Stomach (tissue), 9 donors: ENCODE results near the gene ATP6V0C. TPM values are rescaled to one million over a fixed set of nuclear protein-coding genes. Genes with fewer than 3 reads are reported as not detected.

ENCODE experiments used
- DNase-seq, 2 donors: peaks; one replicate each; pipeline versions ENCODE4 v3.0.0 to v3.0.0-alpha.2; 2013 to 2019
- H3K27ac ChIP-seq, 5 donors: fragments of 200-600 bp in 4 of 5; sonication (generic) in 4 of 5; one replicate each; pipeline ENCODE4 v1.5.1; 2013 to 2019; ENCODE audit warnings: mild to moderate bottlenecking in 1 of 5, moderate library complexity in 1 of 5
- H3K27me3 ChIP-seq, 3 donors: fragments of 200-600 bp; sonication (generic); one replicate each; pipeline ENCODE4 v1.5.1; 2017 to 2019; ENCODE audit warnings: mixed run types in 1 of 3
- H3K36me3 ChIP-seq, 4 donors: fragments of 200-600 bp; sonication (generic); 1 replicate in 3 of 4; 2 replicates in 1 of 4; pipeline ENCODE4 v1.5.1; 2016 to 2019
- H3K4me1 ChIP-seq, 4 donors: fragments of 200-600 bp; sonication (generic); one replicate each; pipeline ENCODE4 v1.5.1; 2016 to 2019
- H3K4me3 ChIP-seq, 4 donors: fragments of 200-600 bp; sonication (generic) in 3 of 4; one replicate each; pipeline ENCODE4 v1.5.1; 2016 to 2019; ENCODE audit warnings: mild to moderate bottlenecking in 1 of 4
- H3K9me3 ChIP-seq, 4 donors: fragments of 200-600 bp; sonication (generic); one replicate each; pipeline ENCODE4 v1.5.1; 2016 to 2019
- CTCF ChIP-seq, 7 experiments: fragments of 450-650 bp in 4 of 7; fragments of 200-600 bp in 3 of 7; sonication (generic) in 3 of 7; IDR thresholded peaks; one replicate each; pipeline ENCODE4 v1.5.1; 2016 to 2019; ENCODE audit warnings: antibody characterized with exemption in 7 of 7, control low read depth in 2 of 7, mild to moderate bottlenecking in 1 of 7
- EP300 ChIP-seq: sonication (generic); formaldehyde crosslinking; IDR thresholded peaks from one replicate; pipeline ENCODE4 v1.6.1; 2017; ENCODE audit warnings: antibody characterized with exemption
- POLR2A ChIP-seq, 4 donors: fragments of 450-650 bp; IDR thresholded peaks; one replicate each; pipeline ENCODE4 v1.6.1; 2016; ENCODE audit warnings: antibody characterized with exemption in 4 of 4, control low read depth in 2 of 4, mild to moderate bottlenecking in 1 of 4, moderate library complexity in 1 of 4
- POLR2AphosphoS5 ChIP-seq, 3 donors: sonication (generic); formaldehyde crosslinking; IDR thresholded peaks; one replicate each; pipeline ENCODE4 v1.6.1; 2016; ENCODE audit warnings: antibody characterized with exemption in 3 of 3
- WGBS, 5 donors: extraction: QIAGEN DNeasy Blood & Tissue Kit in 3 of 5; methylation state at CpG; one replicate each; pipeline versions ENCODE4 v1.1.5 to v1.1.7; 2013 to 2018; 5-methylcytosine and 5-hydroxymethylcytosine counted together
- intact Hi-C: fragments of 100-400 bp; cut with DNase I; formaldehyde crosslinking; loops from one replicate; pipeline ENCODE4 v1.15.1; 2023; ENCODE audit warnings: low total_unique reads
- polyA plus RNA-seq, 3 donors: library from polyadenylated mRNA; stranded (reverse); fragments of 200-250 nt; gene quantifications; one replicate each; pipeline ENCODE4 v1.2.3, GENCODE V29; 2013
- total RNA-seq, 5 donors: library from RNA; depleted of rRNA; stranded (reverse); fragments of >200 nt; gene quantifications; one replicate each; pipeline versions ENCODE4 v1.1.0 to v1.2.3, GENCODE V29; 2014 to 2016
- donor health status: healthy with polysubstance abuse.
- donor health status: Bipolar disorder and iron deficiency.
- donor health status: healthy.

Gene ATP6V0C
- total and polyA plus RNA-seq, 8 donors = 8.1 to 169 (median 75.3) TPM

GRCh38 chr16:2481676-2482075 is 32.1 kb upstream of the ATP6V0C start:
- Histone ChIP-seq H3K9me3 (no peaks in the 10 kb centered on the region), H3K36me3 (peaks cover 0 to 11% (median 4%) of the 10 kb centered on the region in 4 donors), H3K4me3 (no peak overlapping the region), H3K27ac (peak overlapping the region in 1 of 5 donors; percentile 14), H3K27me3 (no peaks in the 10 kb centered on the region), H3K4me1 (peaks cover 18 to 62% (median 47%) of the 10 kb centered on the region in 4 donors)
- 58 to 80% (median 63%) methylated on average over 7 of the region's 7 CpGs for WGBS, 5 donors
- intact Hi-C loops = no loop called here
- DNase-seq = no peak
- TF ChIP-seq POLR2AphosphoS5 (IDR thresholded peaks at IDR 0.05) (no peak), CTCF (IDR thresholded peaks at IDR 0.05) (no peak), EP300 (no peak)

DNA sequence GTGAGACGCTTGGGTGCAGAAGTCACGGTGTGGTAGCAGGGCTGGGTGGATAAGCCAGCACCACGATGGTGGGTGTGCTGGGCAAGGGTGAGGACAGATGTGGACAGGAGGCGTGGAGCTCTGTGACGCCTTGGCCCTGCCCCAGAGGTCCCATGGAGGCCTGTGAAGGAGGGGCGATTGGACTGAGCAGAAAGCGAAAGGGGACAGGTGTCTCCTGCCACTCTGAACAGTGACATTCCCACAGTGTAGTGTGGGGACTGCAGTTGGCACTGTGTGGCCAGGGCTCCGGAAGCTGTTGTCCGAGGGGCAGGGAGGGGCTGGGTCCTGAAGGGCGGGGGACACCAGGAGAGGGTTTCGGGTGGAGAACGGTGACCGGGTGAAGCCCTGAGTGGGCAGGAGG is 31.5 kb upstream of the ATP6V0C start:
- Histone ChIP-seq H3K36me3 (peaks cover 0 to 12% (median 4%) of the 10 kb centered on the region in 4 donors), H3K9me3 (no peaks in the 10 kb centered on the region), H3K4me1 (peaks cover 18 to 62% (median 48%) of the 10 kb centered on the region in 4 donors), H3K27ac (peak overlapping the region in 3 of 5 donors; percentile 22 to 80 (median 73)), H3K4me3 (no peak overlapping the region), H3K27me3 (no peaks in the 10 kb centered on the region)
- no peak for DNase-seq
- TF ChIP-seq POLR2A (IDR thresholded peaks at IDR 0.05) (no peak), POLR2AphosphoS5 (IDR thresholded peaks at IDR 0.05) (no peak), EP300 (no peak), CTCF (IDR thresholded peaks at IDR 0.05) (no peak)
- intact Hi-C loops = no loop called here
- WGBS, 5 donors = 76 to 84% (median 81%) methylated on average over 13 of the region's 13 CpGs

DNA sequence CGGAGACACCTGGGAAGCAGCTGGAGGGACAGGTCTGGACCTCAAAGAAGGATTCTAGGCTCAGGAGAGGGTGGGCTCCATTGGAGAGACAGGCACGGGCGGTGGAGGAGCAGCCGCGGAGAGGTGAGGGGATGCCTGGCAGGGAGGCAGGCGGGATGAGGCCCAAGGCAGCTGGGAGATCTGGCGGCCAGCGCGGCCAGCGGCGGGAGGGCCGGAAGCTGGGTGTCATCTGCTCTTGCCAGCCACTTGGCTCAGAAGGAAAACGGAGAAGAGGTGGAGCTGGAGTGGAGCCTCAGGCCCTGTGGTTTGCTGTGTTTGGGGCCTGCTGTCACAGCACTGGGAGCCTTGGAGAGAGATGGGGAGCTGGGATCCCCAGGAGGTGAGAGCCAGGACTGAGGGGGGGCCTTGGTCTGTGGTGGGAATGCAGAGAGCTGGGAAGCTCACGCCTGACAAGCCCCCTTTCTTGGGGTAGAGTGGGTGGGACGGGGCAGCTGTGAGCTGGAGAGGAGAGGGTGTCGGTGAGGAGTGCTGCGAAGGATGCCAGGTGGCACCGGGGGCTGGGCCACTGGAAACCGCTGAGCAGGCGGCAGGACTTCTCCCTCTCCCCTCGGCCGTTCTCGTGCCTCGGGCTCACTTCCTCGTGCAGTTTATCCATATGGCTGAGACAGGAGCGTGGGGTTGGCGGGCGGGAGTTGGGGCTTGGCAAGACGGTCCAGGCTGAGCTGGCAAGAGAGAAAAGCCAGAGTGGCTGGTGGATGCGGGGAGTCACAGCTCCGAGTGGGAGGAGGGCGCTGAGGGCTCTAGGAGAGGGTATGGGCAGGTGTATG is 30.8 kb upstream of the ATP6V0C start:
- intact Hi-C loops = no loop called here
- Histone ChIP-seq H3K9me3 (no peaks in the 10 kb centered on the region), H3K4me3 (peak overlapping the region; percentile 9 to 17 (median 10)), H3K36me3 (peaks cover 0 to 12% (median 4%) of the 10 kb centered on the region in 4 donors), H3K27me3 (no peaks in the 10 kb centered on the region), H3K27ac (peak overlapping the region in 4 of 5 donors; percentile 22 to 80 (median 60)), H3K4me1 (peaks cover 24 to 63% (median 44%) of the 10 kb centered on the region in 4 donors)
- TF ChIP-seq POLR2AphosphoS5 (IDR thresholded peaks at IDR 0.05) = no peak
- no peak for TF ChIP-seq CTCF (IDR thresholded peaks at IDR 0.05)
- TF ChIP-seq POLR2A (IDR thresholded peaks at IDR 0.05) = no peak
- TF ChIP-seq EP300 = no peak
- DNase-seq = peak in 1 of 2 donors; percentile 78
- WGBS, 5 donors = 60 to 74% (median 67%) methylated on average over 31 to 32 of the region's 32 CpGs

DNA sequence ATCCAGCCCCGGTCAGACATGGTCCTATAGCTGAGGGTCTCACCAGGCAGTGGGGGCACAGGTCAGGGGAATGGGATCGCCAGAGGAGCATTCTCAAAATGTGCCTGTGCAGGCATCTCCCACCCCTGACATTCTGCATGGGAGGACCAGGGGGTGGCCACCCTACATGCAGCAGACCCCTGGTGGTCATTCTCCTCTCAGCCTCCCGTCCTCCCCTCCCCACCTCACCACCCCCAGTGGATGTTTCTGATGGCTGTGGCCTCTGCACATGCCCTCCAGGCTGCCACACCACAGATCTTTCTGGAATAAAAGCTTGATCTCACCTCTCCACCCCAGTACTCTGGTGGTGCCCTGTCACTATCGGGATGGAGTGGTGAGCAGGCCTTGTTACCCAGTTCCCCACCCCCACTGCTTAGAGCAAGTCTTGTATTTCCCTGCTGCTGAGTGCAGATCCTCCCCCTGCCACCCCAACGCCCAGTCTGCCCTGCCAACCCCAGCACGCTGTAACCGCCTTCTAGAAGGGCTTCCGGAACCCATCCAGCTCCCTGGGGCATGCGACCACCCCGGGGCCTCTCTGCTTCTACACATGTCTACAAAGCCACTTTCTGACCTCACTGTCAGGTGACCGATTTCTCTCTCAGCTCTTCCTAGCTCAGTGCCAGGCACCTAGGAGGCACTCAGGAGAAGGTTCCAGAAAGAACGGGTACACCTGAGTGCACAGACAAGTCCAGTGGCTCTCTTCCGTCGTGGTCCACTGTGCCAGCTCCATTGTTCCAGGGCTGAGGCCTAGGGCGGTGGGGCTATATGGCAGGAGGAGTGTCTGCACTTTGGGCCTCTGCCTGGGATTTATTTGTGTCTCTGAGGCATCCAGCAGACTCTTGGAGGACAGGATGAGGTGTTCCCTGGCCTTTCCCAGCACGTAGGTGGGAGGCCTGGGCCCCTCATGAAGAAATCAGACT is 29.5 kb upstream of the ATP6V0C start:
- WGBS, 5 donors = 89 to 93% (median 91%) methylated on average over 15 to 16 of the region's 16 CpGs
- TF ChIP-seq CTCF (IDR thresholded peaks at IDR 0.05) = no peak
- no peak for TF ChIP-seq POLR2A (IDR thresholded peaks at IDR 0.05)
- no peak for TF ChIP-seq EP300
- no peak for TF ChIP-seq POLR2AphosphoS5 (IDR thresholded peaks at IDR 0.05)
- no peaks in the 10 kb centered on the region for H3K27me3 ChIP-seq
- intact Hi-C loops = no loop called here
- H3K4me3 ChIP-seq = no peak overlapping the region
- no peak for DNase-seq
- H3K27ac ChIP-seq = peak overlapping the region in 1 of 5 donors; percentile 80
- H3K9me3 ChIP-seq = no peaks in the 10 kb centered on the region
- H3K36me3 ChIP-seq = peaks cover 0 to 12% (median 3%) of the 10 kb centered on the region in 4 donors
- peaks cover 24 to 58% (median 41%) of the 10 kb centered on the region in 4 donors for H3K4me1 ChIP-seq
